ENCODE data around the gene COL4A4.

COL4A4 gene

DNA sequence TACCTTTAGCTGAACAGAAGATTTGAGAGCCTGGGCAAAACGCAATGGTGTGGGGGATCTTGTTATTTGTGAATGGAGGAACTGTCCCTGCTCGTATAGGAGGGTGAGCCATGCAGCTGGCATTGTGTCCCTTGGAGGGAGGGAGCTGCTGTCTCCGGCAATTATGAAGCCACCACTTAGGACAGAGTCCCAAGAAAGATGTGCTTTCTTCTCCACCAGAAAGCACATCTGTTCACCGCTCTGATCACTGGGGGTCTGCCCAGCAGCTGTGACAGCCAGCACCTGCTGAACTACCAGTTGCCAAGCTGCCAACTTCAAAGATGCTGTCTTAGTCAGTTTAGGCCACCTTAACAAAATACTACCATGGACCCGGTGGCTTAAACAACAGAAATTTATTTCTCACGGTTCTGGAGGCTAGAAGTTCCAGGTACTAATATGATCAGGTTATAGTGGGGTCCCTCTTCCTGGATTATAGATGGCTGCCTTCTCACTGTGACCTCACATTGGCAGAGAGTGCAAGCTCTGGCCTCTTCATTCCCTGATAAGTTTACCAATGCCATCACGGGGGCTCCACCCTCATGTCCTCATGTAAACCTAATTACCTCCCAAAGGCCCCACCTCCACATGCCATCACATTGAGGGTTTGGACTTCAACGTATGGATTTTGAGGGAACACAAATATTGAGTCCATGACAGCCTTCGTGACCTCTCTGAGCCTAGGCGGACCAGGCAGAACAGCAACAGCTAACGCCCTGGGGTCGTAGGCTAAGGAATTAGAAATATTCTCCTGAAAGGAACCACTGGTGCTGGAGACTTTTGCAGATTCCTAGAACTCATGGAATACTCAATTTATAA is 179.9 kb downstream of the COL4A4 start:
- peak in 10 of 56 donors; percentile 3 to 38 (median 22) for DNase-seq

GRCh38 chr2:226981791-226982326 is 182.1 kb downstream of the COL4A4 start:
- no peak for DNase-seq

DNA sequence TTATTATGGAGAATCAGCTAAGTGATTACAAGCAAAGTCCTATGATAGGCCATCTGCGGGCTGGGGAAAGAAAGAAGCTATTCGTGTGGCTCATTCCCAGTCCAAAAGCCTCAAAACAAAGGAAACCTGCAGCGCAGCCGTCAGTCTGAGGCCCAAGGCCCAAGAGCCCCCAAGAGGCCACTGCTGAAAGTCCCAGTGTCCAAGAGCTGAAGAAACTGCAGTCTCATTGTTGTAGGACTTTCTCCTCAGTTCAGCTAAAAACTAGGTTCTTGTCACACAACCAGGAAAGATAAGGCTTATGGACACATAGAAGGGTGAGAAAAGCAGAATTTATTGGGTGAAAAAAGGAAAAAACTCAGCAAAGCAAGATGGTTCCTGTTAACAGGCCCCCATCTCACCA is 185.0 kb downstream of the COL4A4 start:
- peak in 24 of 56 donors; percentile 8 to 63 (median 30) for DNase-seq

- no peak for DNase-seq
Measured at GRCh38 chr2:226978300-226978699, 185.7 kb downstream of the COL4A4 start.

DNA sequence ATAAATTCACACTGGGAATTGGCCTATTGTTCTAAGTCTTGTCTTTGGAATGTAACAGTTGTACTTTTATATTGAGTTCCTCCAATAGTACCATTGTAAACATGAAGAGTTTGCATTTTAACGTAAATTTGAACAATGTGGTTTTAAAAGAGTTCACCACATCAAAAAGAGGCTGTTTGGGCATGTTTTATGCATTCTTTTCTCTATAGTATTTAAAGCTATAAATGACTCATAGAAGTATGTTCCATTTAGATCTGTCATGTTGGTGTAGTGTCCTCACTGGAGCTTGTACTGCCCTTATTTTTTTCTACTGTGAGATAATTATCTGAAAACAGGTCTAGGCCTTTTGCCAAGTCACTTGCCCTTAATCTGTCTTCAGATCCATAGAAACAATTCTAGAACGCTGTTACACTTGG is 186.2 kb downstream of the COL4A4 start:
- no peak for DNase-seq

- no peak for DNase-seq
Measured at GRCh38 chr2:226973816-226974215, 190.2 kb downstream of the COL4A4 start.

- DNase-seq = no peak
Measured at GRCh38 chr2:226971770-226972169, 192.2 kb downstream of the COL4A4 start.

DNA sequence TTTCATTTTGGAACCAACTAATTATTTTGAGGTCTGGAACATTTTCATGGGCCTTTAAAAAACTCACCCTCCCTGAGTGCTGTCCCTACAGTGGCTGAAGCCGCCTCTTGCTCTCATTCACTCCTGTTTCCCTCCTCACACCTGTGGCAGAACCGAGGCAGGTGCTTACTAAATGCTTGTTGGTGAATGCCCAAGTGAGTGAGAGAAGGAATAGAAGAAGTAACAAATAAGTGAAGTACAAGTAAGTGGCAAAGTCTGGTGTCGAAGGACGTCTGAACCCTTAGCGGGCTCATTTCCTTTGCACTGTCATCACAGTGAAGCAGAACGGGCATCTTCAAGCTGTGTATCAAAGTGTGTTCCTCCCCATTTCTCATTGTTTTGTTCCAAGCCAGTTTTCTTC is 192.9 kb downstream of the COL4A4 start:
- no peak for DNase-seq

DNA sequence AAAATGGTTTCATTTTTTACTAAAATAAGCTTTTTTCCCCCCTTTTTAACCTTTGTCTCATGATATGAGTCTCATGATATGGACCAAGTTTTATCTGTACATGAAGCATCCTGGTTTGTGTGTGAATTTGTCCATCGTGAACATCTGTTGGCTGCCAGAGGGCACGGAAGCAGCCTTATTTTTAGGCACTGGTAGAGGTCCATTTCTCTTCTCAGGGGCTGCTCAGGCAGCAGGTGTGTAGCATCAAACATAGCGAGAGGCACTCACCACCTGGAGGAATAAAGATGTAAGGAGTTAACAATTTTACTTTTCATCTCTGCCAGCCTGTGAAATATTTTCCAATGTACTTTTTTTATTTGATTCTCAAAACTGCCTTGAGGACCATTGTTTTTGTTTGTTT is 193.6 kb downstream of the COL4A4 start:
- no peak for DNase-seq

GRCh38 chr2:226969417-226970080 is 194.5 kb downstream of the COL4A4 start:
- no peak for DNase-seq

DNA sequence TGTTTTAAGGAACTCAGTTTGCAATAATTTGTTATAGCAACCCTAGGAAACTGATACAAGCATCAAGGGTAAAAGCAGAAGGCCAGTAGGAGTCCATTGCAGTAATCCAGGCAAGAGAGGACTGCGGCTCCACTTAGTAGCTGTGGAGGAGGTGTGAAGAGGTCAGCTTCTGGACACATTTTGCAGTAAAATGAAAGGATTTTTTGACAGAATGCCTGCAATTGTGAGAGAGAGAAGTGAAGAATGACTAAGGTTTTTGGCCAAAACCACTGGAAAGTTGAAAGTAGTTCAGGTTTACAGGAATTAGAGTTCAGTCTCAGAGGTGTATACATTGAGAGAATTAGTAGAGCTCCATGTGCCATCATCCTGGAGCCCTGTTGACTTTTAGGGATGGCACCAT is 198.6 kb downstream of the COL4A4 start:
- no peak for DNase-seq

- no peak for DNase-seq
Measured at GRCh38 chr2:226963528-226963927, 200.5 kb downstream of the COL4A4 start.

GRCh38 chr2:226962176-226962773 is 201.7 kb downstream of the COL4A4 start:
- DNase-seq = no peak

GRCh38 chr2:226959418-226959817 is 204.6 kb downstream of the COL4A4 start:
- no peak for DNase-seq

GRCh38 chr2:226956659-226957058 is 207.3 kb downstream of the COL4A4 start:
- no peak for DNase-seq

- no peak for DNase-seq
Measured at GRCh38 chr2:226953826-226954225, 210.2 kb downstream of the COL4A4 start.

- peak in 5 of 56 donors; percentile 1 to 17 (median 3) for DNase-seq
Measured at GRCh38 chr2:226953206-226953605, 210.8 kb downstream of the COL4A4 start.
